Ascending aorta (tissue), 2 donors: ENCODE results near the gene GFAP. TPM values are rescaled to one million over a fixed set of nuclear protein-coding genes. Genes with fewer than 3 reads are reported as not detected.

Source experiments
- DNase-seq, 2 donors: peaks; one replicate each; pipeline ENCODE4 v3.0.0-alpha.2; 2019; ENCODE audit warnings: low spot score in 2 of 2
- H3K27ac ChIP-seq, 2 donors: fragments of 200-600 bp; sonication (generic); one replicate each; pipeline ENCODE4 v1.5.1; 2016 to 2017; ENCODE audit warnings: mild to moderate bottlenecking in 1 of 2
- H3K27me3 ChIP-seq: fragments of 200-600 bp; sonication (generic); one replicate; pipeline ENCODE4 v1.5.1; 2017
- H3K36me3 ChIP-seq, 2 donors: fragments of 200-600 bp; sonication (generic); one replicate each; pipeline ENCODE4 v1.5.1; 2016
- H3K4me1 ChIP-seq, 2 donors: fragments of 200-600 bp; sonication (generic); one replicate each; pipeline ENCODE4 v1.5.1; 2016 to 2017; ENCODE audit warnings: mild to moderate bottlenecking in 1 of 2
- H3K4me3 ChIP-seq, 2 donors: fragments of 200-600 bp; sonication (generic); one replicate each; pipeline ENCODE4 v1.5.1; 2016 to 2017; ENCODE audit warnings: mild to moderate bottlenecking in 1 of 2
- H3K9me3 ChIP-seq, 2 donors: fragments of 200-600 bp; sonication (generic); one replicate each; pipeline ENCODE4 v1.5.1; 2016
- intact Hi-C: fragments of 100-400 bp; cut with DNase I; formaldehyde crosslinking; loops from one replicate; pipeline ENCODE4 v1.15.1; 2023
- total RNA-seq: library from RNA; depleted of rRNA; stranded (reverse); fragments of >200 nt; gene quantifications from one replicate; pipeline ENCODE4 v1.1.0, GENCODE V29; 2016
- TF ChIP-seq, protein P1 (sequence below), 3 experiments: fragments of 200-600 bp in 2 of 3; fragments of 450-650 bp in 1 of 3; sonication (generic) in 2 of 3; IDR thresholded peaks; one replicate each; pipeline ENCODE4 v1.5.1; 2016 to 2019; ENCODE audit warnings: antibody characterized with exemption in 3 of 3, mild to moderate bottlenecking in 1 of 3, moderate library complexity in 1 of 3

The GFAP gene
- total RNA-seq, 1 donor from 2014 or later, result 1.7 TPM

DNA sequence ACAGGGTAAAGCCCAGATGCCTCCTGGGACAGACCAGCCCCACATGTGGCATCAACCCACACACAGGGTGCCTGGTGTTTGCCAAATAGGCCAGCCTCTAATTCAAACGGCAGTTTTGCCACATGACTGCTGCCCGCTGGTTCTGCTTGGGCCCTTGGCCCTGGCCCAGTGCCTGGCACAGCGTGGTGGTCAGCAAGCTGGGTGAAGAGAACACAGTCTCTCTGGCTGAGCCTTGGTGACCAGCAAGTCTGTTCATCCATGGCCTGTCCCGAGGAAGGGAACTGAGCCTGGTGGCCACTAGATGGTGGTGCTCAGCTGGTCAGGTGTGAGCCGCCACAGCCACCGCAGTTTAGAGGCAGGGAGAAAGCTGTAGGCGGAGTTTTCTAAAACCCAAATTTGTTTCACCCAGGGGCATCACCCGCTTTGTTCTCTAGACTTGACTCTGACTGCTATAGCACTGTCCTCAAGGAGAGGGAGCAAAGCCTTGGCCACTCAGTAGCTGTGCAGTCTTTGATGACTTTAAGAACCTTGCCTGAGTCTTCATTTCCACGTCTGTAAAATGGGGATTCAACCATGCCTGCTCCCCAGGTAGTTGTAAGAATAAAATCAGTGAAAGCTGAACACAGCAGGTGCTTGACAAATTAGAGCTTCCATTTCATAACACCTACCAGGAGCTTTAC, 4.7 kb upstream of the GFAP start:
- no peaks in the 10 kb centered on the region for H3K27me3 ChIP-seq
- H3K4me3 ChIP-seq, result no peak overlapping the region
- no peaks in the 10 kb centered on the region for H3K9me3 ChIP-seq
- peaks cover 12 to 24% of the 10 kb centered on the region in 2 donors for H3K4me1 ChIP-seq
- H3K27ac ChIP-seq, result peak overlapping the region in 1 of 2 donors; percentile 30
- TF ChIP-seq, protein P1, sequence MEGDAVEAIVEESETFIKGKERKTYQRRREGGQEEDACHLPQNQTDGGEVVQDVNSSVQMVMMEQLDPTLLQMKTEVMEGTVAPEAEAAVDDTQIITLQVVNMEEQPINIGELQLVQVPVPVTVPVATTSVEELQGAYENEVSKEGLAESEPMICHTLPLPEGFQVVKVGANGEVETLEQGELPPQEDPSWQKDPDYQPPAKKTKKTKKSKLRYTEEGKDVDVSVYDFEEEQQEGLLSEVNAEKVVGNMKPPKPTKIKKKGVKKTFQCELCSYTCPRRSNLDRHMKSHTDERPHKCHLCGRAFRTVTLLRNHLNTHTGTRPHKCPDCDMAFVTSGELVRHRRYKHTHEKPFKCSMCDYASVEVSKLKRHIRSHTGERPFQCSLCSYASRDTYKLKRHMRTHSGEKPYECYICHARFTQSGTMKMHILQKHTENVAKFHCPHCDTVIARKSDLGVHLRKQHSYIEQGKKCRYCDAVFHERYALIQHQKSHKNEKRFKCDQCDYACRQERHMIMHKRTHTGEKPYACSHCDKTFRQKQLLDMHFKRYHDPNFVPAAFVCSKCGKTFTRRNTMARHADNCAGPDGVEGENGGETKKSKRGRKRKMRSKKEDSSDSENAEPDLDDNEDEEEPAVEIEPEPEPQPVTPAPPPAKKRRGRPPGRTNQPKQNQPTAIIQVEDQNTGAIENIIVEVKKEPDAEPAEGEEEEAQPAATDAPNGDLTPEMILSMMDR (IDR thresholded peaks at IDR 0.05), result peak; percentile 82 to 90 (median 89)
- intact Hi-C loops, result loop anchor here (1.0 to 5.0 kb wide), 4 partner anchors 102 to 277 kb away; partner anchors contain the start of gene PLCD3
- no peaks in the 10 kb centered on the region for H3K36me3 ChIP-seq
- DNase-seq, result peak; percentile 54 to 90

GRCh38 chr17:44919411-44919810, 4.1 kb upstream of the GFAP start:
- no peak for DNase-seq
- TF ChIP-seq, protein P1 (IDR thresholded peaks at IDR 0.05), result no peak
- Histone ChIP-seq H3K27ac (peak overlapping the region in 1 of 2 donors; percentile 30), H3K4me3 (no peak overlapping the region), H3K9me3 (no peaks in the 10 kb centered on the region), H3K27me3 (no peaks in the 10 kb centered on the region), H3K36me3 (no peaks in the 10 kb centered on the region), H3K4me1 (peaks cover 12 to 26% of the 10 kb centered on the region in 2 donors)
- intact Hi-C loops, result loop anchor here (5.0 kb wide), 1 partner anchor 278 kb away; no protein-coding TSS in a partner anchor

DNA sequence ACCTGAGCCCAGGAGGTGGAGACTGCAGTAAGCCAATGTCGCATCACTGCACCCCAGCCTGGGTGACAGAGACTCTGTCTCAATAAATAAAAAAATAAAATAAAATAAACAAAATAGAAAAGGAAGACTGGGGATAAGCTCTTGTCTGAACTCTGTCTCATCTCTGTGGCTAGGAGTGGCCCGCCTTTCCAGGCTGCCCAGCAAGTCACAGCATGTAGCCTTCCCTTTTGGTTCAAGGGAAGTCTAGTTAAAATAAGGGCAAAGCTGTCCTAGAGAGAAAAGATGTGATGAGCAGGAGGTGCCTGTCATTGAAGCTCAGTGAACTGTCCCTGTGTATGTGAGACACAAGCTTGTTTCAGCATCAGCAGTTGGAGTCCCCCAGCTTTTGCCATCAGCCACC, 2.7 kb upstream of the GFAP start:
- Histone ChIP-seq H3K27ac (no peak overlapping the region), H3K4me1 (peaks cover 12 to 26% of the 10 kb centered on the region in 2 donors), H3K27me3 (no peaks in the 10 kb centered on the region), H3K9me3 (no peaks in the 10 kb centered on the region), H3K4me3 (no peak overlapping the region), H3K36me3 (no peaks in the 10 kb centered on the region)
- intact Hi-C loops, result loop anchor here (5.0 kb wide), 1 partner anchor 279 kb away; no protein-coding TSS in a partner anchor
- no peak for DNase-seq
- TF ChIP-seq, protein P1 (IDR thresholded peaks at IDR 0.05), result no peak

- H3K27ac ChIP-seq, result peak overlapping the region; percentile 38 to 60
- no peaks in the 10 kb centered on the region for H3K9me3 ChIP-seq
- TF ChIP-seq, protein P1 (IDR thresholded peaks at IDR 0.05), result no peak
- no peak for DNase-seq
- no peak overlapping the region for H3K4me3 ChIP-seq
- H3K4me1 ChIP-seq, result peaks cover 12 to 26% of the 10 kb centered on the region in 2 donors
- no peaks in the 10 kb centered on the region for H3K27me3 ChIP-seq
- intact Hi-C loops, result loop anchor here (5.0 kb wide), 1 partner anchor 280 kb away; no protein-coding TSS in a partner anchor
- no peaks in the 10 kb centered on the region for H3K36me3 ChIP-seq
Measured at GRCh38 chr17:44917456-44917855, 2.2 kb upstream of the GFAP start.

- H3K36me3 ChIP-seq, result no peaks in the 10 kb centered on the region
- no peaks in the 10 kb centered on the region for H3K27me3 ChIP-seq
- intact Hi-C loops, result loop anchor here (5.0 kb wide), 1 partner anchor 280 kb away; no protein-coding TSS in a partner anchor
- DNase-seq, result peak in 1 of 2 donors; percentile 87
- H3K9me3 ChIP-seq, result no peaks in the 10 kb centered on the region
- H3K4me1 ChIP-seq, result peaks cover 12 to 26% of the 10 kb centered on the region in 2 donors
- no peak overlapping the region for H3K4me3 ChIP-seq
- peak overlapping the region; percentile 64 to 81 for H3K27ac ChIP-seq
- TF ChIP-seq, protein P1 (IDR thresholded peaks at IDR 0.05), result no peak
Measured at GRCh38 chr17:44916781-44917241, 1.5 kb upstream of the GFAP start.
